CD4-positive, alpha-beta T cell (primary cell): Measurements from ENCODE around the gene CDC14A. TPM values are rescaled to one million over a fixed set of nuclear protein-coding genes. Genes with fewer than 3 reads are reported as not detected.
A peak's percentile ranks its signal among the peaks of the same experiment; 100 is the strongest.

ENCODE experiments used
- ATAC-seq: fragments of 200-7000 bp; cut with Tn5 transposase; one replicate; pipeline ENCODE4 v1.10.0; 2022; ENCODE audit warnings: mild to moderate bottlenecking; ENCODE audit not compliant: poor library complexity
- CTCF ChIA-PET: fragments of 350-600 bp; sonication (Branson Sonifier 250); formaldehyde crosslinking; loops from one replicate; lab custom pipeline; 2021; ENCODE audit warnings: antibody characterized with exemption, inconsistent platforms; lab: Charles Lee
- POLR2A ChIA-PET: fragments of 350-600 bp; sonication (Branson Sonifier 250); formaldehyde crosslinking; loops from one replicate; lab custom pipeline; 2021; ENCODE audit warnings: antibody characterized with exemption, inconsistent platforms; lab: Charles Lee
- DNase-seq, 14 experiments: peaks; one replicate each; pipeline ENCODE4 v3.0.0-alpha.2; 2013 to 2020; ENCODE audit warnings: mixed read lengths in 2 of 14
- H3K27ac ChIP-seq, 2 donors: one replicate each; pipeline versions ENCODE4 v1.5.1 to v1.7.0; 2013; ENCODE audit warnings: low read length in 2 of 2, low read depth in 1 of 2, mild to moderate bottlenecking in 1 of 2
- H3K27me3 ChIP-seq, 2 experiments: 1 replicate in 1 of 2; 2 replicates in 1 of 2; pipeline versions ENCODE4 v1.6.1 to v1.7.0; 2013; ENCODE audit warnings: low read length in 2 of 2, control low read depth in 1 of 2, mild to moderate bottlenecking in 1 of 2, moderate library complexity in 1 of 2; ENCODE audit not compliant: insufficient read depth in 2 of 2, control insufficient read depth in 1 of 2
- H3K36me3 ChIP-seq: one replicate; pipeline ENCODE4 v1.6.1; 2013; ENCODE audit warnings: low read length, control low read depth; ENCODE audit not compliant: insufficient read depth
- H3K4me1 ChIP-seq: one replicate; pipeline ENCODE4 v1.6.1; 2013; ENCODE audit warnings: low read length, control low read depth; ENCODE audit not compliant: insufficient read depth
- H3K4me3 ChIP-seq: one replicate; pipeline ENCODE4 v1.5.1; 2013; ENCODE audit warnings: mild to moderate bottlenecking, low read length, moderate library complexity
- H3K9me3 ChIP-seq, 2 experiments: 1 replicate in 1 of 2; 2 replicates in 1 of 2; pipeline versions ENCODE4 v1.6.1 to v1.7.0; 2013; ENCODE audit warnings: low read length in 2 of 2, mild to moderate bottlenecking in 2 of 2, control low read depth in 1 of 2, moderate library complexity in 1 of 2; ENCODE audit not compliant: control insufficient read depth in 1 of 2, insufficient read depth in 1 of 2
- H3K27ac Mint-ChIP-seq: one replicate; pipeline ENCODE4 v1.8.0; 2020; ENCODE audit warnings: mixed read lengths
- H3K27me3 Mint-ChIP-seq: one replicate; pipeline ENCODE4 v1.8.0; 2021; ENCODE audit warnings: mixed read lengths
- H3K36me3 Mint-ChIP-seq: one replicate; pipeline ENCODE4 v1.8.0; 2021; ENCODE audit warnings: low read depth, mixed read lengths
- H3K4me1 Mint-ChIP-seq: one replicate; pipeline ENCODE4 v1.8.0; 2021; ENCODE audit warnings: low read depth, mixed read lengths
- H3K4me3 Mint-ChIP-seq: one replicate; pipeline ENCODE4 v1.8.0; 2020; ENCODE audit warnings: mild to moderate bottlenecking, mixed read lengths
- H3K9me3 Mint-ChIP-seq: one replicate; pipeline ENCODE4 v1.8.0; 2020; ENCODE audit warnings: mixed read lengths
- CTCF ChIP-seq: fragments of 200-600 bp; IDR thresholded peaks from one replicate; pipeline ENCODE4 v1.8.0; 2022; ENCODE audit warnings: antibody characterized with exemption, mild to moderate bottlenecking
- intact Hi-C, 2 experiments: fragments of 100-400 bp; cut with DNase I in 1 of 2; cut with micrococcal nuclease in 1 of 2; formaldehyde crosslinking; loops; one replicate each; pipeline versions ENCODE4 v1.15.1 to v1.9.0; 2023 to 2025; cut with DNase I, micrococcal nuclease
- total RNA-seq, 174 experiments: library from RNA in 2 of 174; stranded (reverse) in 2 of 174; gene quantifications; one replicate each; pipeline ENCODE4 v1.2.3 and lab custom pipeline; 2021 to 2026

CDC14A gene
- total RNA-seq, 2 experiments from 2014 or later = 174 to 182 TPM

GRCh38 chr1:100523038-100523652, 170.8 kb downstream of the CDC14A start:
- H3K9me3 Mint-ChIP-seq = no peaks in the 10 kb centered on the region
- CTCF ChIA-PET = interaction anchor here (1.3 kb wide), 1 partner anchor 11 kb away, joined by 4 read pairs; no protein-coding TSS in a partner anchor
- Histone ChIP-seq H3K4me1 (no peaks in the 10 kb centered on the region), H3K36me3 (peaks cover 24% of the 10 kb centered on the region), H3K9me3 (no peaks in the 10 kb centered on the region), H3K27ac (no peak overlapping the region), H3K27me3 (no peaks in the 10 kb centered on the region), H3K4me3 (no peak overlapping the region)
- no peaks in the 10 kb centered on the region for H3K4me1 Mint-ChIP-seq
- H3K27me3 Mint-ChIP-seq = no peaks in the 10 kb centered on the region
- H3K36me3 Mint-ChIP-seq = peaks cover 22% of the 10 kb centered on the region
- no peak overlapping the region for H3K4me3 Mint-ChIP-seq
- intact Hi-C loops = no loop called here
- H3K27ac Mint-ChIP-seq = no peak overlapping the region
- peak in 2 of 14 experiments; percentile 36 to 45 for DNase-seq
- ATAC-seq = no peak
- POLR2A ChIA-PET = no interaction called here
- no peak for TF ChIP-seq CTCF

DNA sequence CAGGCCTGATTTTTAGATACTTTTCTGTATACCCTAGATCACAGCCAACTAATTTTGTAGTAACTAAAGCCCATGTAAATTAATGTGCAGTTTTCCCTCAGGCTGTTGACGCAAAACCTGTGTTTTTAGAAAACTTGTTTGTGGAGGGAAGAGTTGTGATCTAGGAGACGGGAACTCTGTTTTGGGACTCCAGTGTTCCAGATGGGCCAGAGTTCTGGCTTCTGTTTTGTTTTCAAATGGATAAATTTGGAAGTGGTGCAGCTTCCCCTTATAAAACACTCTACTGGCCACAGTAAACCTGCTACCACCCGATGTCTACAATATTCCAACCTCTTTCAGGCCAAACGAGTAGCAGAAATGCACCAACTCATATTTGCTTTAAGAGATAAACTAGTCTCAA, 172.0 kb downstream of the CDC14A start:
- DNase-seq = no peak
- no peak for ATAC-seq
- Histone ChIP-seq H3K4me1 (no peaks in the 10 kb centered on the region), H3K4me3 (no peak overlapping the region), H3K27me3 (no peaks in the 10 kb centered on the region), H3K27ac (no peak overlapping the region), H3K36me3 (peaks cover 15% of the 10 kb centered on the region), H3K9me3 (no peaks in the 10 kb centered on the region)
- intact Hi-C loops = no loop called here
- no peaks in the 10 kb centered on the region for H3K27me3 Mint-ChIP-seq
- no peak overlapping the region for H3K27ac Mint-ChIP-seq
- ChIA-PET POLR2A (no interaction called here), CTCF (interaction anchor here (0.6 kb wide), 1 partner anchor 10 kb away, joined by 3 read pairs; no protein-coding TSS in a partner anchor)
- H3K4me1 Mint-ChIP-seq = peaks cover 9% of the 10 kb centered on the region
- no peak overlapping the region for H3K4me3 Mint-ChIP-seq
- no peak for TF ChIP-seq CTCF
- H3K9me3 Mint-ChIP-seq = no peaks in the 10 kb centered on the region
- H3K36me3 Mint-ChIP-seq = peaks cover 12% of the 10 kb centered on the region

DNA sequence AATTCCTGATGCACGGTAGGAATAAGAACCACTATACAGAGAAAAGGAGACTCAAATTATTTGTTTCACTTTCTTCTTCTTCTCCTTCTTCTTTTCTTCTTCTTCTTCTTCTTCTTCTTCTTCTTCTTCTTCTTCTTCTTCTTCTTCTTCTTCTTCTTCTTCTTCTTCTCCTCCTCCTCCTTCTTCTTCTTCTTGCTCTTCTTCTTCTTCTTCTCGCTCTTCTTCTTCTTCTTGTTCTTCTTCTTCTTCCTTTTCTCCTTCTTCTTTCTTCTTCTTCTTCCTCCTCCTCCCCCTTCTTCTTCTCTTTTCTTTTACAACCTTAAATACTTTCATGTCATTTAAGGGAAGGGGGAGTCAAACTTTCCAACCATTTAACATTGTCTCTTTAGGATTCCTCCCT, 174.6 kb downstream of the CDC14A start:
- ChIA-PET POLR2A (interaction anchor here (1.6 kb wide), 1 partner anchor 12 kb away, joined by 4 read pairs; no protein-coding TSS in a partner anchor), CTCF (no interaction called here)
- no peak for TF ChIP-seq CTCF
- Histone ChIP-seq H3K4me1 (peaks cover 15% of the 10 kb centered on the region), H3K36me3 (peaks cover 1% of the 10 kb centered on the region), H3K9me3 (no peaks in the 10 kb centered on the region), H3K4me3 (no peak overlapping the region), H3K27me3 (no peaks in the 10 kb centered on the region), H3K27ac (no peak overlapping the region)
- DNase-seq (no peak), ATAC-seq (no peak)
- intact Hi-C loops = no loop called here
- Mint-ChIP-seq H3K4me3 (no peak overlapping the region), H3K27me3 (no peaks in the 10 kb centered on the region), H3K9me3 (no peaks in the 10 kb centered on the region), H3K36me3 (no peaks in the 10 kb centered on the region), H3K4me1 (peaks cover 31% of the 10 kb centered on the region), H3K27ac (no peak overlapping the region)
